22Rv1 (cell line): ENCODE data around the gene HCN2.
"Not testable (repeated sequence)": the region's sequence is repeated elsewhere in the genome, so short reads cannot be mapped to it uniquely, and the experiment has no call there.

Experiments used
- H3K27ac ChIP-seq: fragments of 450-650 bp; 2 replicates; pipeline ENCODE4 v1.5.1; 2017
- CTCF ChIP-seq: fragments of 450-650 bp; IDR thresholded peaks from 2 replicates; pipeline ENCODE4 v1.5.1; 2017; ENCODE audit warnings: mild to moderate bottlenecking
- ZFX ChIP-seq: fragments of 450-650 bp; IDR thresholded peaks from 2 replicates; pipeline ENCODE4 v1.6.1; 2017; ENCODE audit warnings: antibody characterized with exemption, borderline replicate concordance

HCN2 gene

GRCh38 chr19:617551-618246 lies 28.0 kb downstream of the HCN2 start:
- TF ChIP-seq ZFX: no peak
- no peak for TF ChIP-seq CTCF
- no peak overlapping the region for H3K27ac ChIP-seq

GRCh38 chr19:618247-618619 lies 28.6 kb downstream of the HCN2 start:
- TF ChIP-seq ZFX (no peak), CTCF (no peak)
- no peak overlapping the region for H3K27ac ChIP-seq

DNA sequence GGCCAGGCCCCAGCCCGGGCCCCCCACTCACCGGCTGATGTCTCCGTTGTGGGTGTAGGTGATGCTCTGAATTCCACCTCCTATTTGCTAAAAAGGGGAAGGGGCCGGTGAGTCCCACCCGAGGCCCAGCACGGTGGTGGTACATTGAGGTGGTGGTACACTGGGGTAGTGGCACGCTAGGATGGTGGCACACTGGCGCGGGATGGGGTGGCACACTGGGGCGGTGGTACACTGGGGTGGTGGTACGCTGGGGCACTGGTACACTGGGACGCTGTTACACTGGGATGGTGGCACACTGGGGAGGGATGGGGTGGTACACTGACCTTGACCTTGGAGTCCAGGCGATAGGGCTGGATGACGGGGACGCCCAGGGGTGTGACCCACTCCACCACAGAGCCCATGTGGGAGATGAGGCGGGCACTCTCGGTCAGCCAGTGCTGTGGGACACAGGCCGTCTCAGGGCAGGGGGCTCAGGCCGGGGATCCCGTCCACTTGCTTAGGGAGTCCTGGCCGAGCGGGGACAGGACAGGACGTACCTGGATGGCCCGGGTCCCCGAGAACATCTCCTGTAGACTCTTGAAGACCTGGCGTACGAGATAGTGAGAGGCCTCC lies 29.1 kb downstream of the HCN2 start:
- no peak overlapping the region for H3K27ac ChIP-seq
- no peak for TF ChIP-seq CTCF
- TF ChIP-seq ZFX: no peak

- TF ChIP-seq CTCF: no peak
- no peak for TF ChIP-seq ZFX
These were observed 29.8 kb downstream of the HCN2 start for GRCh38 chr19:619286-620002.

GRCh38 chr19:620166-620862 lies 30.6 kb downstream of the HCN2 start:
- no peak for TF ChIP-seq ZFX
- no peak for TF ChIP-seq CTCF
- H3K27ac ChIP-seq: no peak overlapping the region

More at GRCh38 chr19:619286-620002, 29.8 kb downstream of the HCN2 start:
- no peak overlapping the region for H3K27ac ChIP-seq

DNA sequence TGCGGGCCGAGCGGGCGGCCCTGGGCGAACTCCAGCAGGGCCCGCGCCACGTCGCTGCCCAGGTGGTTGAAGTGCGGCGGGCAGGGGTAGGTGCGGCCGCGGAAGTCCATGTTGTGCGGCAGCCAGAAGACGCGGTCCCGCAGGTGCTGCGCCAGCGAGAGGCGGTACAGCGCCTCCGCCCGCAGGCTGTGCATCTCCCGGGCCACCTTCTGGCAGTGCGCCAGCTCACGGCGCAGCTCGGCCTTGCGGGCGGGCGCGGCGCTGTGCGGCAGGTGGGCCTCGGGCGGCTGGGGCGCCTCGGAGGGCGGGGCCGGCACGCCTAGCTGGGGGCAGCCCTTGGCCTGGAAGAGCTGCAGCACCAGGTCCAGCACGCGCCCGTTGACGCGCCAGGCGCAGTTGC lies 31.5 kb downstream of the HCN2 start:
- H3K27ac ChIP-seq: not testable (repeated sequence)

DNA sequence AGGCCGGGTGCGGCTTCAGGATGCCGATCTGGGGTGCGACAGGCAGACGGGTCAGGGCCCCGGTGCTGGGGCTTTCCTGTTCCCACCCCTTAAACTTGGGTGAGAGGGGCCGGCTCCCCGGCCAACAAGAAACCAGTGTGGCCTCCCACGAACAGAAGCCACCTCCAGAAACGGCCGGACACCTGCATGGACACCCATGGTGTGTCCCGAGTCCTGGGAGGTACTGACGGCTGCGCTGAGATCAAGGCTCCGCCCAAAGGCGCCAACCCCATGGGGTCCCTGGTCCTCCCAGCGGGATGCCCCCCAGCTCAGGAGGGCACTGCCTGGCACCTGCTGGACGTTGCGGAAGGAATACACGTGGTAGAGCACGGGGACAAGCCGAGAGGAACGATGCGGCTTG lies 32.1 kb downstream of the HCN2 start:
- TF ChIP-seq CTCF (no peak), ZFX (no peak)
- H3K27ac ChIP-seq: no peak overlapping the region
